B cell (primary cell): ENCODE measurements around the gene DEXI. TPM values are rescaled to one million over a fixed set of nuclear protein-coding genes. Genes with fewer than 3 reads are reported as not detected.

Experiments
- ATAC-seq: fragments of 200-7000 bp; cut with Tn5 transposase; one replicate; pipeline ENCODE4 v1.10.0; 2021; ENCODE audit warnings: low read depth, mild to moderate bottlenecking, moderate number of reproducible peaks, moderate library complexity
- CTCF ChIA-PET: fragments of 350-600 bp; sonication (Branson Sonifier 250); formaldehyde crosslinking; loops from one replicate; lab custom pipeline; 2021; ENCODE audit warnings: antibody characterized with exemption, inconsistent platforms; lab: Charles Lee
- POLR2A ChIA-PET: fragments of 350-600 bp; sonication (Branson Sonifier 250); formaldehyde crosslinking; loops from one replicate; lab custom pipeline; 2021; ENCODE audit warnings: antibody characterized with exemption; lab: Charles Lee
- DNase-seq: peaks from one replicate; pipeline ENCODE4 v3.0.0; 2013
- H2AFZ ChIP-seq: 2 replicates; pipeline ENCODE4 v1.6.1; 2012; ENCODE audit warnings: mild to moderate bottlenecking, low read depth, low read length; ENCODE audit not compliant: insufficient read depth, poor library complexity, severe bottlenecking
- H3K27ac ChIP-seq, 2 donors: 1 replicate in 1 of 2; 2 replicates in 1 of 2; pipeline ENCODE4 v1.5.1; 2012 to 2013; ENCODE audit warnings: low read length in 2 of 2, mild to moderate bottlenecking in 2 of 2, moderate library complexity in 1 of 2
- H3K27me3 ChIP-seq, 4 experiments: fragments of 200-600 bp in 1 of 4; sonication (generic) in 1 of 4; replicated peaks in 1 of 4; 1 replicate in 2 of 4; 2 replicates in 2 of 4; pipeline versions ENCODE4 v1.6.1 to v1.7.0; 2013 to 2016; ENCODE audit warnings: low read length in 3 of 4, mild to moderate bottlenecking in 2 of 4, mixed read lengths in 1 of 4, moderate library complexity in 1 of 4; ENCODE audit not compliant: insufficient read depth in 4 of 4, control insufficient read depth in 3 of 4; ENCODE audit errors: control extremely low read depth in 1 of 4
- H3K36me3 ChIP-seq, 2 experiments: replicated peaks in 1 of 2; 1 replicate in 1 of 2; 2 replicates in 1 of 2; pipeline versions ENCODE4 v1.6.1 to v1.7.1; 2013; ENCODE audit warnings: low read length in 1 of 2; ENCODE audit not compliant: insufficient read depth in 2 of 2, control insufficient read depth in 1 of 2; ENCODE audit errors: control extremely low read depth in 1 of 2, extremely low read depth in 1 of 2
- H3K4me1 ChIP-seq, 2 donors: fragments of 200-600 bp in 1 of 2; sonication (generic) in 1 of 2; 1 replicate in 1 of 2; 2 replicates in 1 of 2; pipeline versions ENCODE4 v1.5.1 to v1.6.1; 2013 to 2017; ENCODE audit warnings: low read length in 2 of 2; ENCODE audit not compliant: control insufficient read depth in 2 of 2, insufficient read depth in 2 of 2
- H3K4me2 ChIP-seq: replicated peaks from 2 replicates; pipeline ENCODE3; 2012; ENCODE audit warnings: mild to moderate bottlenecking, low read depth, low read length; ENCODE audit not compliant: poor library complexity, severe bottlenecking
- H3K4me3 ChIP-seq, 5 experiments: fragments of 200-600 bp in 1 of 5; sonication (generic) in 1 of 5; 1 replicate in 3 of 5; 2 replicates in 2 of 5; pipeline versions ENCODE4 v1.5.1 to v1.7.0; 2011 to 2016; ENCODE audit warnings: low read length in 4 of 5, mild to moderate bottlenecking in 4 of 5, low read depth in 2 of 5, control low read depth in 1 of 5, moderate library complexity in 1 of 5; ENCODE audit not compliant: insufficient read depth in 1 of 5; ENCODE audit errors: control extremely low read depth in 1 of 5, extremely low read depth in 1 of 5
- H3K79me2 ChIP-seq: fragments of 200-600 bp; sonication (generic); one replicate; pipeline ENCODE4 v1.6.0; 2016; ENCODE audit warnings: low read length; ENCODE audit not compliant: control insufficient read depth, insufficient read depth
- H3K9ac ChIP-seq: fragments of 200-600 bp; sonication (generic); 2 replicates; pipeline ENCODE4 v1.6.1; 2017; ENCODE audit warnings: mild to moderate bottlenecking, low read length, moderate library complexity
- H3K9me3 ChIP-seq, 3 donors: one replicate each; pipeline versions ENCODE4 v1.6.1 to v1.7.1; 2013; ENCODE audit warnings: low read length in 2 of 3; ENCODE audit not compliant: control insufficient read depth in 2 of 3, insufficient read depth in 1 of 3; ENCODE audit errors: control extremely low read depth in 1 of 3
- H4K20me1 ChIP-seq: 2 replicates; pipeline ENCODE4 v1.6.0; 2012; ENCODE audit warnings: mild to moderate bottlenecking, low read length; ENCODE audit not compliant: insufficient read depth, control insufficient read depth, poor library complexity, severe bottlenecking
- H3K27ac Mint-ChIP-seq: one replicate; pipeline ENCODE4 v1.8.0; 2021; ENCODE audit warnings: mixed read lengths
- H3K27me3 Mint-ChIP-seq: one replicate; pipeline ENCODE4 v1.8.0; 2021; ENCODE audit warnings: mixed read lengths
- H3K4me1 Mint-ChIP-seq: one replicate; pipeline ENCODE4 v1.8.0; 2021; ENCODE audit warnings: mixed read lengths
- H3K4me3 Mint-ChIP-seq: one replicate; pipeline ENCODE4 v1.8.0; 2021; ENCODE audit warnings: mixed read lengths
- H3K9me3 Mint-ChIP-seq: one replicate; pipeline ENCODE4 v1.8.0; 2022; ENCODE audit warnings: mixed read lengths; ENCODE audit not compliant: insufficient read depth
- CTCF ChIP-seq: fragments of 200-600 bp; IDR thresholded peaks from one replicate; pipeline ENCODE4 v1.8.0; 2022; ENCODE audit warnings: antibody characterized with exemption, mild to moderate bottlenecking
- EZH2 ChIP-seq: IDR thresholded peaks from 2 replicates; pipeline ENCODE4 v1.6.1; 2012; ENCODE audit warnings: borderline replicate concordance, low read depth, mild to moderate bottlenecking, moderate library complexity, low read length; ENCODE audit not compliant: insufficient read depth, poor library complexity, severe bottlenecking
- WGBS: methylation state at CpG from one replicate; pipeline ENCODE4 v1.1.5; 2013; ENCODE audit warnings: missing lambda C conversion rate; ENCODE audit not compliant: insufficient coverage; 5-methylcytosine and 5-hydroxymethylcytosine counted together
- intact Hi-C: fragments of 100-400 bp; cut with micrococcal nuclease; formaldehyde crosslinking; loops from one replicate; pipeline ENCODE4 v1.10.0; 2022
- polyA plus RNA-seq: library from polyadenylated mRNA; depleted of rRNA; stranded (reverse); fragments of >200 nt; gene quantifications from 2 replicates; pipeline ENCODE4 v1.2.3, GENCODE V29; 2012
- total RNA-seq, 2 donors: library from RNA; stranded (reverse); fragments of 120-200 nt in 1 of 2; gene quantifications; 1 replicate in 1 of 2; 2 replicates in 1 of 2; pipeline versions ENCODE4 v1.2.3 to v1.2.4, GENCODE V29; 2013 to 2022

The DEXI gene
- total and polyA plus RNA-seq, 2 donors (not counting 1 experiment from before 2014, with no cell fraction given) = 9.1 to 17.7 TPM

GRCh38 chr16:10987361-10988163 is 45.3 kb upstream of the DEXI start:
- H3K9me3 Mint-ChIP-seq = no peaks in the 10 kb centered on the region
- H3K4me1 Mint-ChIP-seq = peaks cover 36% of the 10 kb centered on the region

More at GRCh38 chr16:10987361-10988163, 45.3 kb upstream of the DEXI start:
- ATAC-seq (no peak), DNase-seq (no peak)
- no peaks in the 10 kb centered on the region for H3K27me3 ChIP-seq
- peaks cover 5 to 15% of the 10 kb centered on the region in 2 donors for H3K4me1 ChIP-seq
- no peak overlapping the region for H3K9ac ChIP-seq
- no peak overlapping the region for H3K4me2 ChIP-seq
- POLR2A ChIA-PET = interaction anchor here (0.6 to 0.7 kb wide), 2 partner anchors 20 to 900 kb away, joined by 3 read pairs; no protein-coding TSS in a partner anchor
- no peaks in the 10 kb centered on the region for H3K9me3 ChIP-seq
- no peak overlapping the region for H3K27ac Mint-ChIP-seq
- H3K27me3 Mint-ChIP-seq = no peaks in the 10 kb centered on the region
- TF ChIP-seq CTCF (no peak), EZH2 (no peak)
- H3K4me3 ChIP-seq = no peak overlapping the region
- peaks cover 3 to 48% of the 10 kb centered on the region in 2 experiments for H3K36me3 ChIP-seq
- no peak overlapping the region for H2AFZ ChIP-seq
- peaks cover 20% of the 10 kb centered on the region for H4K20me1 ChIP-seq
- WGBS = 48% methylated on average over 3 of the region's 11 CpGs
- no peak overlapping the region for H3K4me3 Mint-ChIP-seq
- intact Hi-C loops = no loop called here
- peaks cover 31% of the 10 kb centered on the region for H3K79me2 ChIP-seq
- H3K27ac ChIP-seq = no peak overlapping the region
- CTCF ChIA-PET = interaction anchor here (5.9 kb wide), 1 partner anchor 24 kb away, joined by 64 read pairs; no protein-coding TSS in a partner anchor
